Smooth muscle cell (in vitro differentiated cells): ENCODE data around the gene FOXO1. TPM values are rescaled to one million over a fixed set of nuclear protein-coding genes. Genes with fewer than 3 reads are reported as not detected.

Experiments used
- DNase-seq: peaks from one replicate; lab custom pipeline; 2025; ENCODE audit not compliant: unreplicated experiment; lab: John Stamatoyannopoulos, UW
- H2AFZ ChIP-seq: fragments of 200-600 bp; sonication (generic); 2 replicates; pipeline ENCODE4 v1.6.0; 2016; ENCODE audit warnings: antibody characterized with exemption, low read depth, mild to moderate bottlenecking
- H3F3A ChIP-seq: fragments of 200-600 bp; sonication (generic); 2 replicates; pipeline ENCODE4 v1.6.0; 2017; ENCODE audit warnings: antibody characterized with exemption, low read depth
- H3K27ac ChIP-seq: fragments of 200-600 bp; sonication (generic); 2 replicates; pipeline ENCODE4 v1.5.1; 2016; ENCODE audit warnings: low read depth, mild to moderate bottlenecking
- H3K27me3 ChIP-seq: fragments of 200-600 bp; sonication (generic); 2 replicates; pipeline ENCODE4 v1.6.1; 2016; ENCODE audit warnings: low read depth, mild to moderate bottlenecking
- H3K36me3 ChIP-seq: fragments of 200-600 bp; sonication (generic); 2 replicates; pipeline ENCODE4 v1.5.1; 2016; ENCODE audit warnings: low read depth
- H3K4me1 ChIP-seq: fragments of 200-600 bp; sonication (generic); 2 replicates; pipeline ENCODE4 v1.5.1; 2016; ENCODE audit warnings: low read depth
- H3K4me2 ChIP-seq: fragments of 200-600 bp; sonication (generic); 2 replicates; pipeline ENCODE4 v1.6.0; 2016; ENCODE audit warnings: mild to moderate bottlenecking
- H3K4me3 ChIP-seq: fragments of 200-600 bp; sonication (generic); 2 replicates; pipeline ENCODE4 v1.5.1; 2016; ENCODE audit warnings: mild to moderate bottlenecking
- H3K79me2 ChIP-seq: fragments of 200-600 bp; sonication (generic); 2 replicates; pipeline ENCODE4 v1.6.0; 2016; ENCODE audit warnings: low read depth, mild to moderate bottlenecking
- H3K9ac ChIP-seq: fragments of 200-600 bp; sonication (generic); 2 replicates; pipeline ENCODE4 v1.6.0; 2016; ENCODE audit warnings: low read depth
- H3K9me3 ChIP-seq: fragments of 200-600 bp; sonication (generic); replicated peaks from 2 replicates; pipeline ENCODE4 v1.5.1; 2016; ENCODE audit warnings: low read depth
- H4K20me1 ChIP-seq: fragments of 200-600 bp; sonication (generic); 2 replicates; pipeline ENCODE4 v1.6.0; 2016; ENCODE audit warnings: low read depth
- WGBS: methylation state at CpG from one replicate; pipeline ENCODE4 v1.1.7; 2016; ENCODE audit warnings: low lambda C conversion rate; 5-methylcytosine and 5-hydroxymethylcytosine counted together
- polyA plus RNA-seq: library from polyadenylated mRNA; unstranded; fragments of >200 nt; fragmentation: Nextera tagmentation; extraction: Ambion mirVana; gene quantifications from 2 replicates; pipeline ENCODE4 v1.2.1, GENCODE V29; 2016
- total RNA-seq: library from RNA; depleted of rRNA; stranded (reverse); fragments of >200 nt; gene quantifications from 2 replicates; pipeline ENCODE4 v1.2.3, GENCODE V29; 2014
- TF ChIP-seq, protein P1 (sequence below): fragments of 200-600 bp; sonication (generic); IDR thresholded peaks from 2 replicates; pipeline ENCODE4 v1.5.1; 2017; ENCODE audit warnings: borderline replicate concordance, mild to moderate bottlenecking, antibody characterized with exemption; ENCODE audit not compliant: insufficient read depth, poor library complexity, severe bottlenecking

FOXO1 gene
- total and polyA plus RNA-seq, 2 experiments from 2014 or later, result 17.0 to 19.9 TPM

DNA sequence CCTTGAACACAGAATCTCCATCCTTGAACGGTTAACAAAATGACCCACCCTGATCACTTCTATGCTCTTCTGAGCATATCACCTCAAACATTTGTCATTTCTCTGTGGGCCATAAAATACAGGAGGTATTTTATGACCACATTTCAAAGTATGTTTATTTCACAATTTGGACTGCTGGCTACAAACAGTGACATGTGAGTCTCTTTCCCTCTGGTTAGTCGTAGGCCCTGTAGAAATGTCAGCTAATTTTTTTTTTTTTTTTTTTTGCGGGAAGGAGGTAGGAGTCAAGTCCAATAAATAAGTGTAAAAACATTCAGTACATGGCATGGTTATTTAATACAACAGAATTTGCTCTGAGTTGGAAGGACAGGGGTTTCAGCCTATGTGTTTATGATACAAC is 70.7 kb downstream of the FOXO1 start:
- no peaks in the 10 kb centered on the region for H3K36me3 ChIP-seq
- TF ChIP-seq, protein P1, sequence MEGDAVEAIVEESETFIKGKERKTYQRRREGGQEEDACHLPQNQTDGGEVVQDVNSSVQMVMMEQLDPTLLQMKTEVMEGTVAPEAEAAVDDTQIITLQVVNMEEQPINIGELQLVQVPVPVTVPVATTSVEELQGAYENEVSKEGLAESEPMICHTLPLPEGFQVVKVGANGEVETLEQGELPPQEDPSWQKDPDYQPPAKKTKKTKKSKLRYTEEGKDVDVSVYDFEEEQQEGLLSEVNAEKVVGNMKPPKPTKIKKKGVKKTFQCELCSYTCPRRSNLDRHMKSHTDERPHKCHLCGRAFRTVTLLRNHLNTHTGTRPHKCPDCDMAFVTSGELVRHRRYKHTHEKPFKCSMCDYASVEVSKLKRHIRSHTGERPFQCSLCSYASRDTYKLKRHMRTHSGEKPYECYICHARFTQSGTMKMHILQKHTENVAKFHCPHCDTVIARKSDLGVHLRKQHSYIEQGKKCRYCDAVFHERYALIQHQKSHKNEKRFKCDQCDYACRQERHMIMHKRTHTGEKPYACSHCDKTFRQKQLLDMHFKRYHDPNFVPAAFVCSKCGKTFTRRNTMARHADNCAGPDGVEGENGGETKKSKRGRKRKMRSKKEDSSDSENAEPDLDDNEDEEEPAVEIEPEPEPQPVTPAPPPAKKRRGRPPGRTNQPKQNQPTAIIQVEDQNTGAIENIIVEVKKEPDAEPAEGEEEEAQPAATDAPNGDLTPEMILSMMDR, result no peak
- 79% methylated on average over 3 of the region's 3 CpGs for WGBS
- no peak overlapping the region for H2AFZ ChIP-seq
- no peaks in the 10 kb centered on the region for H3K9me3 ChIP-seq
- no peak overlapping the region for H3K27ac ChIP-seq
- H3F3A ChIP-seq, result no peaks in the 10 kb centered on the region
- H3K4me1 ChIP-seq, result no peaks in the 10 kb centered on the region
- H3K79me2 ChIP-seq, result peaks cover 74% of the 10 kb centered on the region
- H3K4me2 ChIP-seq, result no peak overlapping the region
- H3K4me3 ChIP-seq, result no peak overlapping the region
- no peak for DNase-seq
- peaks cover 95% of the 10 kb centered on the region for H4K20me1 ChIP-seq
- no peak overlapping the region for H3K9ac ChIP-seq
- H3K27me3 ChIP-seq, result no peaks in the 10 kb centered on the region

DNA sequence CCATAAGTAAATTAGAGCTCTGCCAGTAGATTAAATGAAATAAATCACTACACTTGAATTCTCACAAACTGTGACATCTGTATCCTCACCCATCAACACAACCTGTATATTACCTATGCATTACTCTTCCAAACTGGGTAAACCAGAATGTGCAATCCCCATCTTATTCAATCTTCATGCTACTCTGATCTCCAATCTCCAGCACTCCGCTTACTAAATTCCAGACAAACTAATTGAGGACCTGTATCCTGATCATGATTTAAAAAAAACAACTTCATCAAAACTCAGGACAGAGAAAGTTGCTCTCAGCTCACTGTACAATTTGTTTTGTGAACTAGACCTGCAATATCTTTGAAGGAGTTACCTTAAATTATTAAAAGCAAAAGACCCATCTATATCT is 74.4 kb downstream of the FOXO1 start:
- no peak overlapping the region for H3K4me2 ChIP-seq
- DNase-seq, result no peak
- no peaks in the 10 kb centered on the region for H3K9me3 ChIP-seq
- TF ChIP-seq, protein P1, result no peak
- H3K36me3 ChIP-seq, result no peaks in the 10 kb centered on the region
- H3K4me3 ChIP-seq, result no peak overlapping the region
- H3K4me1 ChIP-seq, result peaks cover 14% of the 10 kb centered on the region
- no peak overlapping the region for H2AFZ ChIP-seq
- peaks cover 88% of the 10 kb centered on the region for H4K20me1 ChIP-seq
- H3K79me2 ChIP-seq, result peaks cover 69% of the 10 kb centered on the region
- no peak overlapping the region for H3K27ac ChIP-seq
- WGBS, result 93% methylated on average over 1 of the region's 1 CpG
- no peaks in the 10 kb centered on the region for H3F3A ChIP-seq
- H3K9ac ChIP-seq, result no peak overlapping the region
- no peaks in the 10 kb centered on the region for H3K27me3 ChIP-seq

- Histone ChIP-seq H3K27ac (no peak overlapping the region), H4K20me1 (peaks cover 89% of the 10 kb centered on the region), H3K4me3 (no peak overlapping the region), H3K9me3 (no peaks in the 10 kb centered on the region), H3K4me2 (no peak overlapping the region), H3K79me2 (peaks cover 67% of the 10 kb centered on the region), H3K36me3 (no peaks in the 10 kb centered on the region), H2AFZ (no peak overlapping the region), H3K9ac (no peak overlapping the region), H3F3A (no peaks in the 10 kb centered on the region), H3K4me1 (peaks cover 24% of the 10 kb centered on the region), H3K27me3 (no peaks in the 10 kb centered on the region)
- 87% methylated on average over 4 of the region's 4 CpGs for WGBS
- TF ChIP-seq, protein P1, result no peak
- no peak for DNase-seq
These were observed 75.3 kb downstream of the FOXO1 start for GRCh38 chr13:40591091-40591490.

DNA sequence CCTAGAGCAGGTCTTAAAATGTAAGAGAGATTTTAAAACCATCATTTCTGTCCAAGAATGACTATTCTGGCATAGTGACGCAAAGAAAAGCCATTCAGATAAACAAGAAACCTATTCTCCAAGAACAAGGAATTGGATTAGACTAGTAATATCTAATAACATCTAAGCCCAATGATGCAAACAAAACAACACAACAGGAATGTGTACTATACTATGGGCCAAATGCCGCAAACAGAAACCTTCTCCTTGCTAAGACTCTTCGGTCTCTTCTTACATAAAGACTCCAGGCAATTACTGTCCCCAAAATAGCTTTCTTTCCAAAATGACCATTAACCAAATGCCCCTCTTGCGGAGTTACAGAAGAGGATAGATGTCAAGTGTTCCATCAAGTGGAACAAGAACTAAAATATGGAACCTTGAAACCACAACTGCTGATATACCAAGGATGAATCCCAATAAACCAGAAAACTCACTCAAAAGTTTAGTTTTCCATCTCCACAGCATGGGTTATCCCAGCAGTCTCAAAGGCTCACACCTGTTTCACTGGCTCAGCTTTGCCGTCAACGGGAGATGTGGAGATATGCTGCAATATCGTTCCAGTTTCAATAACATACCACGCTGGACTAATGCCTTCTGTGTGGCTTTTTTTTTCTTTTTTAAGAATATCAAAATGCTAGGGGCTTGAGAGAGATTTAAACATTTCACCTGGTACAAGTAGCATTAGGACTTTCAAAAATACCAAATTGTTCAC is 76.2 kb downstream of the FOXO1 start:
- Histone ChIP-seq H3K4me1 (peaks cover 27% of the 10 kb centered on the region), H3K9me3 (no peaks in the 10 kb centered on the region), H3K9ac (no peak overlapping the region), H3K4me2 (peak overlapping the region; percentile 41), H3K4me3 (no peak overlapping the region), H3K27ac (peak overlapping the region; percentile 26), H2AFZ (no peak overlapping the region), H3K36me3 (no peaks in the 10 kb centered on the region), H3K79me2 (peaks cover 59% of the 10 kb centered on the region), H4K20me1 (peaks cover 89% of the 10 kb centered on the region), H3K27me3 (no peaks in the 10 kb centered on the region), H3F3A (no peaks in the 10 kb centered on the region)
- WGBS, result 91% methylated on average over 8 of the region's 8 CpGs
- TF ChIP-seq, protein P1, result no peak
- no peak for DNase-seq
